HepG2 (cell line): ENCODE measurements around the gene TBC1D21.

Experiments used
- ZNF44 ChIP-seq: sonication (generic); formaldehyde crosslinking; IDR thresholded peaks from 2 replicates; pipeline ENCODE4 v1.5.1; 2020; ENCODE audit warnings: mild to moderate bottlenecking, missing genetic modification reagents
- ZNF670 ChIP-seq: sonication (generic); formaldehyde crosslinking; IDR thresholded peaks from 2 replicates; pipeline ENCODE4 v1.8.0; 2022; ENCODE audit warnings: mild to moderate bottlenecking, missing genetic modification reagents, borderline replicate concordance

GRCh38 chr15:73927476-73928240 lies 54.3 kb downstream of the TBC1D21 start:
- TF ChIP-seq ZNF44 (CRISPR knock-in tag) (no peak), ZNF670 (CRISPR knock-in tag) (no peak)
